ENCODE results near the gene AMBRA1.

GRCh38 chr11:46410021-46410420 lies 183.8 kb downstream of the AMBRA1 start:
- TF ChIP-seq CTCF (IDR thresholded peaks at IDR 0.05) (no peak), POLR2A (IDR thresholded peaks at IDR 0.05) (no peak), POLR2AphosphoS5 (IDR thresholded peaks at IDR 0.05) (no peak)

All from transverse colon (tissue), 4 donors.